Hepatocyte (in vitro differentiated cells): ENCODE measurements around the gene ASF1B. TPM values are rescaled to one million over a fixed set of nuclear protein-coding genes. Genes with fewer than 3 reads are reported as not detected.

Experiments used
- DNase-seq: peaks from one replicate; pipeline ENCODE4 v3.0.0-alpha.2; 2016; ENCODE audit warnings: low spot score
- H2AFZ ChIP-seq: fragments of 200-600 bp; sonication (generic); 2 replicates; pipeline ENCODE4 v1.6.0; 2016; ENCODE audit warnings: antibody characterized with exemption, mild to moderate bottlenecking
- H3K27ac ChIP-seq: fragments of 200-600 bp; sonication (generic); 2 replicates; pipeline ENCODE4 v1.5.1; 2016; ENCODE audit warnings: mild to moderate bottlenecking
- H3K27me3 ChIP-seq: fragments of 200-600 bp; sonication (generic); 2 replicates; pipeline ENCODE4 v1.6.1; 2016
- H3K36me3 ChIP-seq: fragments of 200-600 bp; sonication (generic); replicated peaks from 2 replicates; pipeline ENCODE4 v1.5.1; 2016; ENCODE audit warnings: low read depth; ENCODE audit not compliant: insufficient read depth
- H3K4me1 ChIP-seq: fragments of 200-600 bp; sonication (generic); 2 replicates; pipeline ENCODE4 v1.5.1; 2016; ENCODE audit warnings: mild to moderate bottlenecking, moderate library complexity; ENCODE audit not compliant: insufficient read depth
- H3K4me2 ChIP-seq: fragments of 200-600 bp; sonication (generic); 2 replicates; pipeline ENCODE4 v1.6.0; 2016
- H3K4me3 ChIP-seq: fragments of 200-600 bp; sonication (generic); 2 replicates; pipeline ENCODE4 v1.5.1; 2016; ENCODE audit warnings: mild to moderate bottlenecking
- H3K79me2 ChIP-seq: fragments of 200-600 bp; sonication (generic); 2 replicates; pipeline ENCODE4 v1.6.0; 2017; ENCODE audit warnings: mild to moderate bottlenecking
- H3K9me2 ChIP-seq: fragments of 200-600 bp; sonication (generic); replicated peaks from 2 replicates; pipeline ENCODE4 v1.6.0; 2017; ENCODE audit warnings: mild to moderate bottlenecking; ENCODE audit not compliant: insufficient read depth
- H3K9me3 ChIP-seq: fragments of 200-600 bp; sonication (generic); 2 replicates; pipeline ENCODE4 v1.5.1; 2016; ENCODE audit warnings: low read depth, mild to moderate bottlenecking
- H4K20me1 ChIP-seq: fragments of 200-600 bp; sonication (generic); 2 replicates; pipeline ENCODE4 v1.6.0; 2016; ENCODE audit warnings: mild to moderate bottlenecking; ENCODE audit not compliant: insufficient read depth, poor library complexity, severe bottlenecking
- CTCF ChIP-seq: fragments of 200-600 bp; sonication (generic); IDR thresholded peaks from 2 replicates; pipeline ENCODE4 v1.5.1; 2016; ENCODE audit warnings: antibody characterized with exemption, mild to moderate bottlenecking; ENCODE audit not compliant: poor library complexity
- EZH2 ChIP-seq: fragments of 200-600 bp; sonication (generic); IDR thresholded peaks from 2 replicates; pipeline ENCODE4 v1.6.1; 2016; ENCODE audit warnings: antibody characterized with exemption, mild to moderate bottlenecking, borderline replicate concordance
- EZH2phosphoT487 ChIP-seq: fragments of 200-600 bp; sonication (generic); IDR thresholded peaks from one replicate; pipeline ENCODE4 v1.6.1; 2018; ENCODE audit warnings: antibody characterized with exemption, mild to moderate bottlenecking, low read depth, moderate library complexity; ENCODE audit not compliant: unreplicated experiment, severe bottlenecking
- WGBS: methylation state at CpG from one replicate; pipeline ENCODE4 v1.1.6; 2016; ENCODE audit warnings: low lambda C conversion rate; ENCODE audit errors: missing lambda C conversion rate; 5-methylcytosine and 5-hydroxymethylcytosine counted together
- polyA plus RNA-seq: library from polyadenylated mRNA; unstranded; fragments of >200 nt; fragmentation: Nextera tagmentation; extraction: Ambion mirVana; gene quantifications from 2 replicates; pipeline ENCODE4 v1.2.1, GENCODE V29; 2016
- total RNA-seq: library from RNA; depleted of rRNA; stranded (reverse); fragments of >200 nt; gene quantifications from 2 replicates; pipeline ENCODE4 v1.2.3, GENCODE V29; 2014

ASF1B gene
- total and polyA plus RNA-seq, 2 experiments from 2014 or later, result 5.1 to 12.4 TPM

DNA sequence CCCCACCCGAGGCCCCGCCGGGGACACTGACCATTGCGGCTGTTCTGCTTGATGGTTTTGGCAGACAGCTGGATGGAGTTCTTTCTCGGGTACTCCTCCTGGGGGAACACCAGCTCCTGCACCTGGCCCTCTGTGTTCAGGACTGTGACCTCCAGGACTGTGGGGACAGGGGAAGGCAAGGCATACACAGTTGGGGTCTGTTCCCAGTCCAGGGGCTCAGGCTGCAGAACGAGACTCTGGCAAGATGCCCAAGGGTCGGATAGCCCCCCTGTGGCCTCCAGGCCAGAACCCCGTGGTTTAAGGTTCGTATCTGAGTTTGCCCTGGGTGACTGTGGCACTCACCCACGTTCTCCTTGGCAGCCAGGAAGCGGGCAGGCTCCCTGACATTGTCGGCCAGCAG, 22.7 kb upstream of the ASF1B start:
- Histone ChIP-seq H3K4me3 (no peak overlapping the region), H4K20me1 (no peaks in the 10 kb centered on the region), H3K9me3 (no peaks in the 10 kb centered on the region), H3K36me3 (no peaks in the 10 kb centered on the region), H3K4me1 (no peaks in the 10 kb centered on the region), H3K79me2 (no peaks in the 10 kb centered on the region), H3K27me3 (no peaks in the 10 kb centered on the region), H3K9me2 (no peaks in the 10 kb centered on the region), H3K27ac (no peak overlapping the region), H3K4me2 (no peak overlapping the region), H2AFZ (no peak overlapping the region)
- WGBS, result 95% methylated on average over 12 of the region's 12 CpGs
- no peak for DNase-seq
- TF ChIP-seq CTCF, result no peak
- TF ChIP-seq EZH2phosphoT487, result no peak
- no peak for TF ChIP-seq EZH2

- WGBS, result 96% methylated on average over 16 of the region's 16 CpGs
- Histone ChIP-seq H3K4me3 (no peak overlapping the region), H4K20me1 (no peaks in the 10 kb centered on the region), H3K4me2 (no peak overlapping the region), H2AFZ (no peak overlapping the region), H3K27me3 (no peaks in the 10 kb centered on the region), H3K36me3 (no peaks in the 10 kb centered on the region), H3K4me1 (no peaks in the 10 kb centered on the region), H3K9me2 (no peaks in the 10 kb centered on the region), H3K79me2 (no peaks in the 10 kb centered on the region), H3K9me3 (no peaks in the 10 kb centered on the region), H3K27ac (no peak overlapping the region)
- DNase-seq, result no peak
- no peak for TF ChIP-seq CTCF
Observed at GRCh38 chr19:14158276-14159023, 22.1 kb upstream of the ASF1B start.

GRCh38 chr19:14156971-14157717, 20.8 kb upstream of the ASF1B start:
- H3K4me3 ChIP-seq, result no peak overlapping the region
- H3K36me3 ChIP-seq, result no peaks in the 10 kb centered on the region
- no peak for DNase-seq
- H3K79me2 ChIP-seq, result no peaks in the 10 kb centered on the region
- H3K9me3 ChIP-seq, result no peaks in the 10 kb centered on the region
- no peaks in the 10 kb centered on the region for H3K9me2 ChIP-seq
- no peaks in the 10 kb centered on the region for H4K20me1 ChIP-seq
- H3K27me3 ChIP-seq, result no peaks in the 10 kb centered on the region
- no peak for TF ChIP-seq EZH2phosphoT487
- TF ChIP-seq CTCF, result no peak
- no peak for TF ChIP-seq EZH2
- no peak overlapping the region for H3K27ac ChIP-seq
- no peak overlapping the region for H3K4me2 ChIP-seq
- no peaks in the 10 kb centered on the region for H3K4me1 ChIP-seq
- 95% methylated on average over 24 of the region's 26 CpGs for WGBS
- H2AFZ ChIP-seq, result no peak overlapping the region
